Renal pelvis (tissue), 4 donors: ENCODE measurements around the gene PFN2. TPM values are rescaled to one million over a fixed set of nuclear protein-coding genes. Genes with fewer than 3 reads are reported as not detected.
A peak's percentile ranks its signal among the peaks of the same experiment; 100 is the strongest.
"Not testable (repeated sequence)": the region's sequence is repeated elsewhere in the genome, so short reads cannot be mapped to it uniquely, and the experiment has no call there.

ENCODE experiments used
- DNase-seq: peaks from one replicate; pipeline ENCODE4 v3.0.0-alpha.2; 2013
- polyA plus RNA-seq, 3 donors: library from polyadenylated mRNA; unstranded; fragments of 120-200 nt; gene quantifications; one replicate each; pipeline ENCODE4 v1.2.1, GENCODE V29; 2013; ENCODE audit not compliant: insufficient read length in 3 of 3

Gene PFN2
- polyA plus RNA-seq, 3 donors: 388 to 435 (median 423) TPM

- DNase-seq: peak; percentile 77
These were observed 6.7 kb upstream of the PFN2 start for GRCh38 chr3:149977386-149977785.

- DNase-seq: no peak
These were observed 5.2 kb upstream of the PFN2 start for GRCh38 chr3:149975919-149976318.

GRCh38 chr3:149971403-149972075, 844 bp upstream of the PFN2 start:
- peak; percentile 88 for DNase-seq

GRCh38 chr3:149969940-149970715, 567 bp downstream of the PFN2 start:
- DNase-seq: peak; percentile 92

GRCh38 chr3:149969110-149969939, 1.4 kb downstream of the PFN2 start:
- DNase-seq: no peak

GRCh38 chr3:149968216-149968615, 2.5 kb downstream of the PFN2 start:
- DNase-seq: no peak

- DNase-seq: no peak
These were observed 3.5 kb downstream of the PFN2 start for GRCh38 chr3:149967086-149967685.

- no peak for DNase-seq
These were observed 5.4 kb downstream of the PFN2 start for GRCh38 chr3:149965278-149965677.

- no peak for DNase-seq
These were observed 6.4 kb downstream of the PFN2 start for GRCh38 chr3:149964291-149964690.

GRCh38 chr3:149963485-149963884, 7.2 kb downstream of the PFN2 start:
- DNase-seq: no peak

- no peak for DNase-seq
These were observed 11.3 kb downstream of the PFN2 start for GRCh38 chr3:149959443-149959842.

GRCh38 chr3:149958171-149958796, 12.4 kb downstream of the PFN2 start:
- no peak for DNase-seq

- no peak for DNase-seq
These were observed 13.2 kb downstream of the PFN2 start for GRCh38 chr3:149957361-149958125.

- no peak for DNase-seq
These were observed 15.2 kb downstream of the PFN2 start for GRCh38 chr3:149955449-149955848.

- no peak for DNase-seq
These were observed 15.9 kb downstream of the PFN2 start for GRCh38 chr3:149954812-149955211.

- DNase-seq: no peak
These were observed 21.5 kb downstream of the PFN2 start for GRCh38 chr3:149949181-149949580.

GRCh38 chr3:149947231-149947630, 23.5 kb downstream of the PFN2 start:
- DNase-seq: no peak

- DNase-seq: not testable (repeated sequence)
These were observed 26.7 kb downstream of the PFN2 start for GRCh38 chr3:149943966-149944365.

- no peak for DNase-seq
These were observed 28.3 kb downstream of the PFN2 start for GRCh38 chr3:149942409-149942808.

GRCh38 chr3:149941946-149942345, 28.7 kb downstream of the PFN2 start:
- DNase-seq: no peak

- no peak for DNase-seq
These were observed 29.5 kb downstream of the PFN2 start for GRCh38 chr3:149941186-149941585.
